HFFc6 (cell line): ENCODE measurements around the gene RBMS2. TPM values are rescaled to one million over a fixed set of nuclear protein-coding genes. Genes with fewer than 3 reads are reported as not detected.

Experiments used
- DNase-seq: peaks from one replicate; pipeline ENCODE4 v3.0.0-alpha.2; 2018
- H3K27ac Mint-ChIP-seq: 2 replicates; pipeline ENCODE4 v1.8.0; 2020; ENCODE audit warnings: mild to moderate bottlenecking, mixed read lengths
- H3K27me3 Mint-ChIP-seq: 2 replicates; pipeline ENCODE4 v1.8.0; 2021; ENCODE audit warnings: mild to moderate bottlenecking, moderate library complexity, mixed read lengths; ENCODE audit not compliant: insufficient read depth
- H3K36me3 Mint-ChIP-seq: 2 replicates; pipeline ENCODE4 v1.8.0; 2021; ENCODE audit warnings: low read depth, mixed read lengths
- H3K4me1 Mint-ChIP-seq: 2 replicates; pipeline ENCODE4 v1.8.0; 2020; ENCODE audit warnings: low read depth, mixed read lengths
- H3K4me3 Mint-ChIP-seq: 2 replicates; pipeline ENCODE4 v1.8.0; 2020; ENCODE audit warnings: mild to moderate bottlenecking, moderate library complexity, mixed read lengths
- H3K9me3 Mint-ChIP-seq: 2 replicates; pipeline ENCODE4 v1.8.0; 2020; ENCODE audit warnings: mild to moderate bottlenecking, mixed read lengths
- CTCF ChIP-seq: fragments of 200-600 bp; sonication (generic); IDR thresholded peaks from 2 replicates; pipeline ENCODE4 v1.5.0; 2021; ENCODE audit warnings: antibody characterized with exemption, mild to moderate bottlenecking
- total RNA-seq, 6 experiments: library from RNA; stranded (reverse); fragmentation: NEBNext Ultra II Directional; extraction: Animal tissue kit (Norgen Biotek cat#: 25700); gene quantifications; 2 replicates in 1 of 6; 3 replicates in 5 of 6; pipeline ENCODE4 v1.2.3, GENCODE V29; 2021

The RBMS2 gene
- total RNA-seq, 6 experiments from 2014 or later: 77.0 to 83.2 (median 81.7) TPM

- Mint-ChIP-seq H3K27ac (no peak overlapping the region), H3K27me3 (peaks cover 3% of the 10 kb centered on the region), H3K9me3 (no peaks in the 10 kb centered on the region), H3K36me3 (no peaks in the 10 kb centered on the region; the same call in 1 of the 2 replicates), H3K4me3 (no peak overlapping the region), H3K4me1 (no peaks in the 10 kb centered on the region)
- no peak for DNase-seq
- TF ChIP-seq CTCF: no peak
These were observed 42.0 kb upstream of the RBMS2 start for GRCh38 chr12:56479625-56480024.

- Mint-ChIP-seq H3K27ac (no peak overlapping the region), H3K27me3 (peaks cover 22% of the 10 kb centered on the region), H3K4me1 (peaks cover 14% of the 10 kb centered on the region), H3K4me3 (no peak overlapping the region), H3K36me3 (peaks cover 9% of the 10 kb centered on the region), H3K9me3 (peaks cover 4% of the 10 kb centered on the region)
- DNase-seq: no peak
- no peak for TF ChIP-seq CTCF
These were observed 37.1 kb upstream of the RBMS2 start for GRCh38 chr12:56484566-56484965.

- no peak for TF ChIP-seq CTCF
- peaks cover 4% of the 10 kb centered on the region for H3K9me3 Mint-ChIP-seq
- DNase-seq: no peak
- peaks cover 9% of the 10 kb centered on the region for H3K36me3 Mint-ChIP-seq
- H3K27ac Mint-ChIP-seq: no peak overlapping the region
- H3K4me1 Mint-ChIP-seq: peaks cover 14% of the 10 kb centered on the region
- no peak overlapping the region for H3K4me3 Mint-ChIP-seq
- peaks cover 36% of the 10 kb centered on the region for H3K27me3 Mint-ChIP-seq
These were observed 34.9 kb upstream of the RBMS2 start for GRCh38 chr12:56486694-56487093.

GRCh38 chr12:56487448-56488040 is 34.1 kb upstream of the RBMS2 start:
- Mint-ChIP-seq H3K4me1 (peaks cover 14% of the 10 kb centered on the region), H3K36me3 (peaks cover 9% of the 10 kb centered on the region), H3K9me3 (peaks cover 4% of the 10 kb centered on the region), H3K4me3 (peak overlapping the region; percentile 76; the same call in 1 of the 2 replicates), H3K27me3 (peaks cover 38% of the 10 kb centered on the region), H3K27ac (no peak overlapping the region)
- no peak for DNase-seq
- TF ChIP-seq CTCF: no peak

GRCh38 chr12:56488041-56488955 is 33.3 kb upstream of the RBMS2 start, which contains the start of gene GLS2:
Gene GLS2 (minus strand): TSS chr12:56488161. CDS start chr12:56488118, 43 bp downstream.
- Mint-ChIP-seq H3K27me3 (peaks cover 38% of the 10 kb centered on the region), H3K27ac (no peak within 1 kb of the TSS), H3K4me3 (peak within 1 kb of the TSS; percentile 76), H3K4me1 (peaks cover 14% of the 10 kb centered on the region), H3K36me3 (peaks cover 12% of the 10 kb centered on the region), H3K9me3 (peaks cover 7% of the 10 kb centered on the region)
- no peak for TF ChIP-seq CTCF
- peak; percentile 43 for DNase-seq
